Mononuclear cell (primary cell): ENCODE results near the gene CLCN5. TPM values are rescaled to one million over a fixed set of nuclear protein-coding genes. Genes with fewer than 3 reads are reported as not detected.

Experiments used
- H3K27me3 ChIP-seq: 2 replicates; pipeline ENCODE4 v1.6.0; 2011; ENCODE audit warnings: low read length, control low read depth; ENCODE audit not compliant: insufficient read depth
- H3K4me1 ChIP-seq: 2 replicates; pipeline ENCODE4 v1.5.1; 2011; ENCODE audit warnings: mild to moderate bottlenecking, low read length, control low read depth; ENCODE audit not compliant: insufficient read depth
- H3K4me3 ChIP-seq: 2 replicates; pipeline ENCODE4 v1.5.1; 2011; ENCODE audit warnings: mild to moderate bottlenecking, low read length, moderate library complexity
- H3K9me3 ChIP-seq: 2 replicates; pipeline ENCODE4 v1.5.1; 2011; ENCODE audit warnings: low read depth, mild to moderate bottlenecking, control low read depth, low read length
- total RNA-seq: library from RNA; depleted of rRNA; stranded (reverse); fragments of >200 nt; gene quantifications from one replicate; pipeline ENCODE4 v1.2.3, GENCODE V29; 2012

Gene CLCN5
- total RNA-seq, 1 donor: 2.5 TPM

DNA sequence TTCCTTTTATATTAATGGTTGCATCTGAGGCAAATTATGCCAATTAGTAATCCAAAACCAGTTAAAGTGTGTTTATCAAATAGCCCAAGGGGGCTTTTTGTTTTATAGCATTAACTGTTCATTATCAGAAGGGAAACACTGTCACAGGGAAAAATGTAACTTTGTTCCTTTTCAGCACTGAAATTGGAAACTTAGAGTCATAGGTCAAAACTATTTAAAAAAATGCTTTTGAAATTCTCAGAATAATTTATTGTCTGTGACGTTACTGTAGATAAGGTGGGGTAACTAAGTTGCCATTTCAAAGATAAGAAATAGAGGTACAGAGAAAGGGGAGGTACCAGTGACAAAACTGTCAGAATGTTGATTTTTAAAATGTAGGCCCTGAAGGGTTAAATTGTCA lies 149.1 kb downstream of the CLCN5 start:
- Histone ChIP-seq H3K27me3 (no peaks in the 10 kb centered on the region), H3K4me3 (no peak overlapping the region), H3K4me1 (peaks cover 8% of the 10 kb centered on the region), H3K9me3 (no peaks in the 10 kb centered on the region)

DNA sequence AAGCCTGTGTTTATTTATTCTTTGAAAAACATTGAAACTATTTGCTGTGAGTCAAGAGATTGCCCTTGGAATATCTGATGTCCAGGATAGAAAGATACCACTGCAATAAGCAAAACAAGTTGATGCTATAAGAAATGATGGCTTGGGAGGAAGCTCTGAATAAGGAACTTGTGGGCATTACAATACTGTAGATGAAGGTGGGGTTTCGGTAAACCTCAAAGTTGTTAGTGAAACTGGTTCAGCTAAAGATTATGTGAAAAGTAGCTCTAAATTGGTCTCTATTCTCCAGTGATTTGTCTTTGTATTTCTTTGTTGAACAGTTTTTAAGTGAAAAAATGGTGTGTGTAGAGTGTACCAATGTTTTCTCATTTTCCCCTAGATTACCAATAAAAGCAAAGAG lies 149.7 kb downstream of the CLCN5 start:
- peaks cover 10% of the 10 kb centered on the region for H3K4me1 ChIP-seq
- no peaks in the 10 kb centered on the region for H3K27me3 ChIP-seq
- no peak overlapping the region for H3K4me3 ChIP-seq
- H3K9me3 ChIP-seq: no peaks in the 10 kb centered on the region

DNA sequence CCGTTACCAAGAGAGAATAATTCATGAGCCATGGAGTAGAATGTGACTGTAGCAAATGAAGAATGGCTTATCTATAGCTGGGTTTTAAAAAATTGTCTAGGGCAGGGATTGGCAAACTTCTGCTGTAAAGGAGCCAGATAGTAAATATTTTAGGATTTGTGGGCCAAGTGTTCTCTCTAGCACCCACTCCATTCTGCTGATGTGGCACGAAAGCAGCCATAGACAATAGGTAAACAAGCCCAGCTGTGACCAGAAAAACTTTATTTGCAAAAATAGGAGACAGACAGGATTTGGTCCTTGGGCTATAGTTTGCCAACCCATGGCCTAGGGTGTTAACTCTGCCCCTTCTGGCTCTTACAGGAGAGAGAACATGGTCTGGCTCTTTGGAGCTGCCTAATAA lies 151.2 kb downstream of the CLCN5 start:
- H3K27me3 ChIP-seq: no peaks in the 10 kb centered on the region
- no peaks in the 10 kb centered on the region for H3K9me3 ChIP-seq
- peaks cover 10% of the 10 kb centered on the region for H3K4me1 ChIP-seq
- no peak overlapping the region for H3K4me3 ChIP-seq

DNA sequence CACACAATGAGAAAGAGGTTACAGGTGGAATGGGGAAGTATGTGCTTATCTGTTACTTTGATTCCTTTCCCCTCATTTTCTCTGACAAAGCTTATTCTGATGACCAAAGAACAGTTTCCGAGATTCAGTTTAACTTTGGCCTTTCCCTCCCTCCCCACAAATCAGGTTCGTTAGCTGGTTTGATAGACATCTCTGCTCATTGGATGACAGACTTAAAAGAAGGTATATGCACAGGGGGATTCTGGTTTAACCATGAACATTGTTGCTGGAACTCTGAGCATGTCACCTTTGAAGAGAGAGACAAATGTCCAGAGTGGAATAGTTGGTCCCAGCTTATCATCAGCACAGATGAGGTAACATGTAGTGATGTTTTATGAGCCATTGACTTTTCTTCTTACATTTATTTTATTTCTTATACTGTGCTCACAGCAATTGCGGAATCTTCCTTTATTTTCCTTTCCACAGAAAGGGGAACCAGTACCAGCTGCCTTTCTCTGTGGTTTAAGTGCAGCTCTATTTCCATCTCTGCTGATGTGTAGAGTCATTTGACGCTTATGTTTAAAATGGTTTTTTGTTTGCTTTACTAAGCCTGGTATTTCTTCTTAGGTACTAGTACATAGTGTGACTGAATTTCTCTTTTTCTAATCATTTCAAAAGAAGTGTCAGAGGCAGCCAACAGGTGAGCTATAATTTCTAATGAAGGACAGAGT lies 153.4 kb downstream of the CLCN5 start:
- H3K27me3 ChIP-seq: no peaks in the 10 kb centered on the region
- H3K4me3 ChIP-seq: no peak overlapping the region
- H3K4me1 ChIP-seq: peaks cover 10% of the 10 kb centered on the region
- no peaks in the 10 kb centered on the region for H3K9me3 ChIP-seq

DNA sequence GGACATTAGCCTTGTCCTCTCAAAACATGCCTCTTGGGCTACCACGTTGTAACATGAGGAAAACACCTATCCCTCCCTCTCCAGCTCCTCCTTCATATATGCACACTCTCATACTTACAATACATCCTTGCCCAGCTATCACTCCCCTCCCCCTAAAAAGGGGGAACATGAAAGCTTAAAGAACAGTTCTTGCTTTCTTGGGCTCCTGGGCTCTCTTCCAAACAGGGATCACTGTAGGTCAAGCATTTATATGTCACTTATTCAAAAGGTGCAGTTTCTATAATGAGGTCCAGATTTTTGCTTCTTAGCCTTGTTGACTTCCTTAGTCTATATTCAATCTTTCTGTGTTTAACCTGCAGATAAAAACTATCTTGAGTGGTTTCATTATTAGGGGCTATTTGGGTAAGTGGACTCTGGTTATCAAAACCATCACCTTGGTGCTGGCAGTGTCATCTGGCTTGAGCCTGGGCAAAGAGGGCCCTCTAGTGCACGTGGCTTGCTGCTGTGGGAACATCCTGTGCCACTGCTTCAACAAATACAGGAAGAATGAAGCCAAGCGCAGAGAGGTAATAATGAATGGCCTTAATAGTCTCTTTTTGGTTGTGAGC lies 159.0 kb downstream of the CLCN5 start:
- Histone ChIP-seq H3K9me3 (no peaks in the 10 kb centered on the region), H3K27me3 (no peaks in the 10 kb centered on the region), H3K4me1 (peaks cover 3% of the 10 kb centered on the region), H3K4me3 (no peak overlapping the region)

DNA sequence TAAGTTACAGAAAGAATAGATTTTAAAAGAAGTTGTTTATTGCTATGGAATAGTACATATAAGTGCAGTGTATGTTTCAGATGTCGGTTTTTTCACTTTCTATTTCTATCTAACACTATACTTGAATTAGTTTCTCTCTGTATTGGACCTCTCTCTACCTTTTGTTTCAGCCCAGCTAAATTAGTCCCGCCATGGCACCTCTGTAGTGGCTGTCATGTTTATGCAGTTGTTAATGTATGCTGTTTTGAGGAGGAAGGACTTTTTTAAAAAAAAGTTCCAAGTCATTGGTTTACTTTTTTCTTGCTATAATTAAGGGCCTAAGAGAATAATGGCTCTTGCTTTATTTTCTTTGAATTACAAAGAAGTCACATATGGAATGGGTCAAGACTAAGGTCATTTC lies 160.3 kb downstream of the CLCN5 start:
- Histone ChIP-seq H3K27me3 (no peaks in the 10 kb centered on the region), H3K4me3 (no peak overlapping the region), H3K4me1 (no peaks in the 10 kb centered on the region), H3K9me3 (no peaks in the 10 kb centered on the region)

DNA sequence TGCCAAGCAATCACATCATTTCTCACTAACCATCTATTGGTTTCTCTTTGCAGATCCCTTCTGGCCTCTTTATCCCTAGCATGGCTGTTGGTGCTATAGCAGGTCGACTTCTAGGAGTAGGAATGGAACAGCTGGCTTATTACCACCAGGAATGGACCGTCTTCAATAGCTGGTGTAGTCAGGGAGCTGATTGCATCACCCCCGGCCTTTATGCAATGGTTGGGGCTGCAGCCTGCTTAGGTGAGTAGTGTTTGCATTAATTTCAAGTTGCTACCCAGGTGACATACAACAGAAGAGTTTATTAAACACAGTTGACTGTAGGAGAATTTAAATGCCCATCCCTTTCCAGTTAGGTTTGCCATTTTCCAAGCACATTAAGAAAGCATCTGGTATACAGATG lies 166.2 kb downstream of the CLCN5 start:
- no peaks in the 10 kb centered on the region for H3K27me3 ChIP-seq
- no peaks in the 10 kb centered on the region for H3K4me1 ChIP-seq
- no peaks in the 10 kb centered on the region for H3K9me3 ChIP-seq
- H3K4me3 ChIP-seq: no peak overlapping the region

DNA sequence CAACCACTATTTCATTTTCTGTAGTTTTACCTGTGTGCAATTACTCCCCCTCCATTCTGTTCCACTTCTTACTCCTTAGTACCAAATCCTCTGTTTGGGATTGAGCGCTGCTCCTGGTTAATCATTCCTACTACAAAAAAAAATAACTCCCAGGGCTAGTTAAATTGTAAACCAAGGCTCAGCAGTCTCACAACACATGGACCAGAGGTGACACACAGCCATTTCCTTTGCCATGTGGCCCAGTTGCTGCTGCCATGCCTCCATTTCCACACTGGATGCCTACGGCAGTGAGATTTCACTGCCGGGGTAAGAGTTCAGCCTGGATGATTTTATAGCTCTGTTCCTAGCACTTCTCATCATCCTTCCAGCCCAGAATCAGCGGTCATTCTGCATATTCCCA lies 171.2 kb downstream of the CLCN5 start:
- Histone ChIP-seq H3K27me3 (no peaks in the 10 kb centered on the region), H3K4me3 (no peak overlapping the region), H3K9me3 (no peaks in the 10 kb centered on the region), H3K4me1 (no peaks in the 10 kb centered on the region)

DNA sequence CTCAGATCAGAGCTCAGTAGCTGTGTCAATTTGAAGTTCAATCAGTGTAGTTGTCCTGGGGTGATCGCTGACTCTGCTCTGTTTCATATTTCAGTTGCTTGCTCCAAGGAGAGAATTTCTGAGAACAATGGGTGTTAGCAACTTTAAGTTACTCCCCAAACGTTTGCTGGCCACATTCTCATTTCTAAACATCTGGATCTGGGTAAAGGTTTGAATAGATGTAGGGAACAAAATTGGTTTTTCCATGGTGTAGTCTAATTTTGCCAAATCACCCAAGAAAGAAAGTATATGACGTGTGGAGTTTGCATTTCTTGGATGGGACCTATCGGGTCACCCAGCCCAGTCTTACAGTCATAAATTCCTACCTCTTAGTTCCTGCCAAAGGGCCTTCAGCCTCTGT lies 174.7 kb downstream of the CLCN5 start:
- H3K9me3 ChIP-seq: no peaks in the 10 kb centered on the region
- H3K4me3 ChIP-seq: no peak overlapping the region
- no peaks in the 10 kb centered on the region for H3K4me1 ChIP-seq
- no peaks in the 10 kb centered on the region for H3K27me3 ChIP-seq

DNA sequence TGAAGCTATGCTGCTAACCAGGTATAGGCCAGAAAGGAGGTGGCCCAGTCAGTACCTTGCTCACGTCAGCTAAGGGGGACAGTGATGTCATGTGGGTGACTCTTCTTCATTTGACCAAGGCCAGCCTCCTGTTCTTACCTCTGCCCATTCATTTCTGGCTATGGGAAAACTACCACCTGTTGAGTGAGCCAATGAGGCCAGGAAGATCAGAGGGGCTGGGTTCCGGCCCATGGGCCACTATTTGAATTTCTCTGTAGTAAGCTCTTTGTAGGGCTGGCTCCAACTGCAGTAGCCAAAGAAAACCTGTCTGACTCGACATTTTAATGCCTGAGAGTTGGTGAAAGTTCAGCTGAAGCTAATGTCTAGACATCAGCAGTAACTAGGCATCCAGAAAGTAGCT lies 175.8 kb downstream of the CLCN5 start:
- Histone ChIP-seq H3K27me3 (no peaks in the 10 kb centered on the region), H3K4me3 (no peak overlapping the region), H3K9me3 (no peaks in the 10 kb centered on the region), H3K4me1 (no peaks in the 10 kb centered on the region)

DNA sequence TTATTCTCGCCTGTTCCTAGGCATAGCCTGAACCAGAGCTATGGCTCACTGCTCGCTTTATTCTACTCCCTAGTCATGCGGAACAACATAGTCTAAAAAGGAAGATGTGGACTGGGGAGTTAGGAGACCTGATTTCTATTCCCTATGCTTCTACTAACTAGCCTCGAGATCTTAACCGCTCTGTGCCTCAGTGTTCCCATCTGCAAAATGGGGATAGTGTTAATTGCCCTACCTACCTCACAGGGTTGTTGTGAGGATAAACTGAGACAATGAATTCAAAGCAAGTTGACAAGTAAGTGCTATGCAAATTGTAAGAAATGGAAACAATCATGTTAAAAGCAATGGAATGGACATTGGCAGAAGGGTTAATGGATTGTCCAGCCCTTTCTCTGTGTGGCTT lies 176.4 kb downstream of the CLCN5 start:
- Histone ChIP-seq H3K4me1 (no peaks in the 10 kb centered on the region), H3K9me3 (no peaks in the 10 kb centered on the region), H3K27me3 (no peaks in the 10 kb centered on the region), H3K4me3 (no peak overlapping the region)

DNA sequence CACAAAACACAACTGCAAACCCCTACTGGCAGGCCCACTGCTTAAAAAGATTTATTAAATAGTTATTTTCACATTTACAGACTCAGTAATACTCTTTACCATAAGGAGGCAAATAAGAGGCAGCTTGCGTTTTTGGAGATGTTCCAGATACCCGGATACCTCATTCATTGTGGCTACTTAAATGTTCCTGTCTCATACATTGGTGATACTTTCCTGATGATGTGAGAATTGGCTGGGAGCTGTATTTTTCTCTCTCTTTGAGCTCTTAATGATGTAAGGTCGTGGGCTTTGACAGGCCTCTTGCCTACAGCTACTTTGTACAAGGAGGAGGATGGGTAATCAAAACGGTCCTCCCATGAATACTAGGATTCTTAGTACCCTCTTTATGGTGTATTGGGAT lies 176.9 kb downstream of the CLCN5 start:
- Histone ChIP-seq H3K4me3 (no peak overlapping the region), H3K9me3 (no peaks in the 10 kb centered on the region), H3K4me1 (no peaks in the 10 kb centered on the region), H3K27me3 (no peaks in the 10 kb centered on the region)

DNA sequence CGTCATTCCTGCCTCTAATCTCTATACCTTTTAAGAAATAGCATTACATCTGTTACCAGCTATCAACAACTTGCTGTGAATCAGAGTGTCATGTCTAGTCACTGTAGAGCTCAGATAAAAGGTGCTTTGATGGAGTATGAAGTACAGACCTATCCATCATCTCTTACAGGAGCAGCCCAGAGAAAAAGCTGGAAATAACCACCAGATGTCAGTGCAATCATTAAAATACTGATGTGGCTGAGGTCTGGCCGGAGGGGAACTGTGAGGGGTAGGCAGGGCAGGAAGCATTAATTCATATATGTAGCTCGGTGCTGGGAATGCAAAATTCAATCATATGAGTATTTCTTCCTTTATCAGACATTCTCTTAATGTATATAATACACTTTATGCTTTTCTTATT lies 177.8 kb downstream of the CLCN5 start:
- H3K4me1 ChIP-seq: no peaks in the 10 kb centered on the region
- no peaks in the 10 kb centered on the region for H3K27me3 ChIP-seq
- H3K4me3 ChIP-seq: no peak overlapping the region
- H3K9me3 ChIP-seq: no peaks in the 10 kb centered on the region

DNA sequence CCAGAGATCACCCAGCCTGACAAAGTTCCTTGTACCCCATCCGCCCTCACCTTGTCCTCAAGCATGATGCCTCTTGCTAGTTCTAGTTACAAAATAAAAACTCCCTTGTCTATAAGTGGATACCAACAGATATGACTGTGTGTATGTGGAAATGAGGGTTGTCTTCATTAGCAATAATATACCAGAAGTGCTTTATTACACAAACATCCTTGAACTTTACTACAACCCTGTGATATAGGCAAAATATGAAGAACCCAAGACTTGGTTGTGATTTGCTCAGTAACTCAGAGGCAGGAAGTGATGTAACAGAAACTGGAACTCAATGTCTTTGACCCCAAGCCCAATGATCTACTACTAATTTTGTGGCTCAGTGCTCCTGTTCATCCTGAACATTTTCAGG lies 180.8 kb downstream of the CLCN5 start:
- H3K9me3 ChIP-seq: no peaks in the 10 kb centered on the region
- H3K27me3 ChIP-seq: no peaks in the 10 kb centered on the region
- no peak overlapping the region for H3K4me3 ChIP-seq
- H3K4me1 ChIP-seq: no peaks in the 10 kb centered on the region

DNA sequence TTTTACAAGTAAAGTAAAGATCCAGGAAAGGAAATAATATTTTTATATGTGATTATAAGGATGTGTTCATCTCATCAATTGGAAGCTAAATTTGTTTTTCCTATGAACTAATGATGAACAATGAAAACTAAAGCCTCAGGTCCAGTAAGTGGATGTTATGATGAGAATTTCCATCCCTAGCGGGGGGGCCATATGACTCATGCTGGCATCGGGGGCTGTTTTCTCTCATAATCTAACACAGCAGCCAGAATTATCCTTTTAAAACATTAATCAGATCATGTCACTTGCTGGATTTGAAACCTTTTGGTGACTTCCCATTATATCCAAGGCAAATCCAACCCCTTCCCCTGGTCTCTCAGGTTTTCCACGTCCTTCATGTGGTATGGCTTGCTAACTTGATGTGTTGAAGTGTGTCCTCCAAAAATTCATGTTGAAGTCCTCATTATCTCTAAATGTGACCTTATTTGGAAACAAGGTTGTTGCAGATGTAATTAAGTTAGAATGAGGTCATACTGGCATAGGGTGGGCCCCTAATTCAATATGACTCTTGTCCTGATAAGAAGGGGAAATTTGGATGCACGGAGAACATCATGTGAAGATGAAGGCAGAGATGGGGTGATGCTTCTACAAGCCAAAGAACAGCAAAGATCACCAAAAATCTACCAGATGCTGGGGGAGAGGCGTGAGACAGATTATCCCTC lies 181.6 kb downstream of the CLCN5 start:
- Histone ChIP-seq H3K27me3 (no peaks in the 10 kb centered on the region), H3K9me3 (no peaks in the 10 kb centered on the region), H3K4me3 (no peak overlapping the region), H3K4me1 (no peaks in the 10 kb centered on the region)
